ENCODE results near the gene ALKAL2.

DNA sequence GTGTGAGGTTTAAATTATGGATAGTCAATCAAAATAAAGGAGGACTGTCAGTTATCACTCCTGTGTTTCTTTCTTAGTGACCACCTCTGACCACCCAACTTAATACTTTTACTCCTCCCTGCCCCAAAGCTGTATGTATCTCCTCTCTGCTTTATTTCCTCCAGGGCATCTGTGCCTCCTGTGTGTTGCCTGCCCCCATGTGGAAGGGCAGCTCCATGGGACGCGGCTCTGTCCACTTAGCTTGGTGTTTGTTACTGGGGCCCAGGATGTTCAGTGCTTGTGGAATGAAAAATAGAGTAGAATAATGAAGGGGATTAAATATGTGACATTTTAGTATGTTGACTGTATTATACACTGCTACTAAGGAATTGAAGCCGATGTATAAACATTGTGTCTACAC lies 13.4 kb downstream of the ALKAL2 start:
- TF ChIP-seq CTCF (IDR thresholded peaks at IDR 0.05; ENCODE audit: low read length) (peak; percentile 18; the same call in 1 of the 2 replicates), EZH2 (IDR thresholded peaks at IDR 0.05; ENCODE audit: borderline replicate concordance, low read length) (no peak)

Measured in OCI-LY1 (cell line).